ENCODE measurements around the gene CD248.

DNA sequence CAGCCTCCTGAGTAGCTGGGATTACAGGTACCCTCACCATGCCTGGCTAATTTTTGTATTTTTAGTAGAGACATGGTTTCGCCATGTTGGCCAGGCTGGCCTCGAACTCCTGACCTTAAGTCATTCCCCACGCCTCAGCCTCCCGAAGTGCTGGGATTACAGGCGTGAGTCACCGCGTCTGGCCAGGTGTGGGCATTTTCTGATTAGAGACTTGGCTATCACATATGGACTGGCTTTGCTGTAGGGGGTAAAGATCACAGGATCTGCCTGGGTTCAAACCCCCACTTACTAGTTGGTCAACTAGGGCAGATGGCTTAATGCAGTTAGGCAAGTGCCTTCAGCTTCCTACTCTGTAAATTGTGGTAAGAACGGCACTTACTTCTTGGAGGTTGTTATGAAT is 6.5 kb downstream of the CD248 start:
- TF ChIP-seq, protein P1, sequence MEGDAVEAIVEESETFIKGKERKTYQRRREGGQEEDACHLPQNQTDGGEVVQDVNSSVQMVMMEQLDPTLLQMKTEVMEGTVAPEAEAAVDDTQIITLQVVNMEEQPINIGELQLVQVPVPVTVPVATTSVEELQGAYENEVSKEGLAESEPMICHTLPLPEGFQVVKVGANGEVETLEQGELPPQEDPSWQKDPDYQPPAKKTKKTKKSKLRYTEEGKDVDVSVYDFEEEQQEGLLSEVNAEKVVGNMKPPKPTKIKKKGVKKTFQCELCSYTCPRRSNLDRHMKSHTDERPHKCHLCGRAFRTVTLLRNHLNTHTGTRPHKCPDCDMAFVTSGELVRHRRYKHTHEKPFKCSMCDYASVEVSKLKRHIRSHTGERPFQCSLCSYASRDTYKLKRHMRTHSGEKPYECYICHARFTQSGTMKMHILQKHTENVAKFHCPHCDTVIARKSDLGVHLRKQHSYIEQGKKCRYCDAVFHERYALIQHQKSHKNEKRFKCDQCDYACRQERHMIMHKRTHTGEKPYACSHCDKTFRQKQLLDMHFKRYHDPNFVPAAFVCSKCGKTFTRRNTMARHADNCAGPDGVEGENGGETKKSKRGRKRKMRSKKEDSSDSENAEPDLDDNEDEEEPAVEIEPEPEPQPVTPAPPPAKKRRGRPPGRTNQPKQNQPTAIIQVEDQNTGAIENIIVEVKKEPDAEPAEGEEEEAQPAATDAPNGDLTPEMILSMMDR (conservative IDR thresholded peaks at IDR 0.05 in 1 of 2, IDR thresholded peaks at IDR 0.05 in 1 of 2; ENCODE audit: extremely low read depth in 1 of 2, insufficient read depth in 1 of 2, low read depth in 1 of 2, low read length in 2 of 2), result no peak
- TF ChIP-seq EZH2 (IDR thresholded peaks at IDR 0.05; ENCODE audit: borderline replicate concordance, low read length), result no peak
